PC-9 (cell line): ENCODE measurements around the gene TTC32.

ENCODE experiments used
- CTCF ChIP-seq: fragments of 200-600 bp; sonication (generic); conservative IDR thresholded peaks from 2 replicates; pipeline ENCODE4 v1.6.1; 2017; ENCODE audit warnings: mixed run types, antibody characterized with exemption, mild to moderate bottlenecking, moderate library complexity
- EZH2 ChIP-seq: fragments of 200-600 bp; sonication (generic); IDR thresholded peaks from 2 replicates; pipeline ENCODE4 v1.8.0; 2017; ENCODE audit warnings: antibody characterized with exemption, low read depth

GRCh38 chr2:19901442-19902215 lies at the start of gene TTC32:
- no peak for TF ChIP-seq CTCF
- no peak for TF ChIP-seq EZH2
